ENCODE results near the gene ALKBH5. TPM values are rescaled to one million over a fixed set of nuclear protein-coding genes. Genes with fewer than 3 reads are reported as not detected.

The ALKBH5 gene
- total and polyA plus RNA-seq, 2 of the 8 experiments (the other 6 are each of a cell fraction or from before 2014, with no cell fraction given): 63.7 to 86.4 TPM

GRCh38 chr17:18229771-18230170 is 46.1 kb downstream of the ALKBH5 start:
- H2BK20ac ChIP-seq (ENCODE audit: low read length): no peak overlapping the region
- peaks cover 0 to 13% (median 6%) of the 10 kb centered on the region in 4 experiments; a peak in 5 of 7 replicates for H3K4me1 ChIP-seq (replicated peaks in 1 of 4; ENCODE audit: control insufficient read depth in 3 of 4, insufficient read depth in 4 of 4, low read length in 3 of 4)
- peaks cover 17 to 31% of the 10 kb centered on the region in 2 experiments for H4K20me1 ChIP-seq (replicated peaks in 1 of 2; ENCODE audit: control insufficient read depth in 1 of 2, insufficient read depth in 2 of 2, low read length in 2 of 2)
- H3K23me2 ChIP-seq (ENCODE audit: low read depth, low read length): peaks cover 10% of the 10 kb centered on the region
- no peak overlapping the region for H2AK5ac ChIP-seq (ENCODE audit: low read depth, low read length)
- no peak overlapping the region for H3K4me2 ChIP-seq (ENCODE audit: insufficient read depth in 1 of 2, low read depth in 2 of 2, low read length in 2 of 2)
- peaks cover 8 to 67% of the 10 kb centered on the region in 2 experiments for H3K79me2 ChIP-seq (ENCODE audit: control insufficient read depth in 1 of 2, insufficient read depth in 2 of 2, low read length in 2 of 2)
- no peaks in the 10 kb centered on the region for H3K27me3 ChIP-seq (replicated peaks in 1 of 4; ENCODE audit: control insufficient read depth in 3 of 4, extremely low read depth in 1 of 4, insufficient read depth in 3 of 4, low read length in 3 of 4)
- H2BK5ac ChIP-seq (ENCODE audit: low read depth, low read length): no peak overlapping the region
- DNase-seq (ENCODE audit: low read depth in 1 of 2, low spot score in 2 of 2) (no peak), FAIRE-seq (no peak)
- ChIA-PET POLR2A (ENCODE audit: partially characterized antibody) (interaction anchor here (0.6 to 3.6 kb wide), 7 partner anchors 11 to 47 kb away, joined by 3 to 14 read pairs (median 8); partner anchors contain the start of genes ALKBH5, FLII and MIEF2), CTCF (ENCODE audit: partially characterized antibody) (interaction anchor here (0.5 to 8.4 kb wide), 5 partner anchors 14 to 780 kb away, joined by 3 to 76 read pairs (median 6); no protein-coding TSS in a partner anchor)
- H2AFZ ChIP-seq (ENCODE audit: low read length): no peak overlapping the region
- no peak overlapping the region for H4K91ac ChIP-seq (replicated peaks; ENCODE audit: insufficient read length, low read length)
- 96% methylated on average over 7 of the region's 7 CpGs; no CpG with 5 or more reads in 1 of the 2 experiments for WGBS, 2 experiments (ENCODE audit: extremely low coverage in 1 of 2, insufficient coverage in 1 of 2, insufficient read length in 1 of 2, insufficient replicate concordance in 2 of 2, low coverage in 1 of 2, low lambda C conversion rate in 2 of 2, missing lambda C conversion rate in 1 of 2)
- no peak overlapping the region for H3K14ac ChIP-seq (ENCODE audit: insufficient read length)
- H2BK12ac ChIP-seq (ENCODE audit: low read depth, low read length): no peak overlapping the region
- H3K9me3 ChIP-seq (ENCODE audit: insufficient read depth in 2 of 2, low read depth in 1 of 2, low read length in 1 of 2): no peaks in the 10 kb centered on the region
- H2BK15ac ChIP-seq (ENCODE audit: low read length): no peak overlapping the region
- no peak overlapping the region for H4K5ac ChIP-seq (ENCODE audit: insufficient read length, low read depth, low read length)
- peaks cover 50% of the 10 kb centered on the region for H3K79me1 ChIP-seq (ENCODE audit: low read depth, low read length)
- no peak overlapping the region for H3K23ac ChIP-seq (ENCODE audit: insufficient read length)
- H3K18ac ChIP-seq (ENCODE audit: extremely low read depth, low read length): no peak overlapping the region
- no peak overlapping the region for H3K56ac ChIP-seq (replicated peaks; ENCODE audit: insufficient read length, low read depth, low read length)
- H3K27ac ChIP-seq (ENCODE audit: low read depth, low read length): no peak overlapping the region
- H4K8ac ChIP-seq (ENCODE audit: extremely low read depth, insufficient read depth, low read length): no peak overlapping the region
- no peak overlapping the region for H2BK120ac ChIP-seq (replicated peaks; ENCODE audit: low read depth, low read length)
- H3K36me3 ChIP-seq (ENCODE audit: control insufficient read depth in 2 of 4, insufficient read depth in 4 of 4, low read length in 3 of 4): peaks cover 11 to 23% (median 12%) of the 10 kb centered on the region in 4 experiments; a peak in 6 of 8 replicates
- no peak overlapping the region for H3K4ac ChIP-seq (replicated peaks; ENCODE audit: insufficient read length, low read depth, low read length)
- H3K9ac ChIP-seq (replicated peaks in 1 of 4; ENCODE audit: extremely low read depth in 1 of 4, low read depth in 3 of 4, low read length in 3 of 4): no peak overlapping the region
- H3K4me3 ChIP-seq (ENCODE audit: extremely low read depth in 1 of 4, insufficient read depth in 2 of 4, low read depth in 3 of 4, low read length in 4 of 4): no peak overlapping the region
- TF ChIP-seq HDAC2 (IDR thresholded peaks at IDR 0.05; ENCODE audit: borderline replicate concordance in 1 of 2, low read depth in 2 of 2, low read length in 2 of 2) (no peak), JUN (IDR thresholded peaks at IDR 0.05; ENCODE audit: low read depth, low read length) (no peak), ATF3 (IDR thresholded peaks at IDR 0.05; ENCODE audit: insufficient read depth, low read depth, low read length) (no peak), KDM5A (IDR thresholded peaks at IDR 0.05; ENCODE audit: low read length) (no peak)
